OCI-LY1 (cell line): ENCODE data around the gene LRTM2.

ENCODE experiments used
- H2AFZ ChIP-seq: fragments of 200-600 bp; sonication (generic), shearing (Covaris generic); 2 replicates; pipeline ENCODE4 v1.6.0; 2014; ENCODE audit warnings: antibody characterized with exemption, mild to moderate bottlenecking, low read length
- H3F3A ChIP-seq: fragments of 200-600 bp; sonication (generic), shearing (Covaris generic); 2 replicates; pipeline ENCODE4 v1.6.0; 2014; ENCODE audit warnings: mild to moderate bottlenecking, antibody characterized with exemption, low read length, moderate library complexity; ENCODE audit not compliant: insufficient read depth
- H3K27ac ChIP-seq: fragments of 200-600 bp; sonication (generic); 2 replicates; pipeline ENCODE4 v1.5.1; 2014; ENCODE audit warnings: low read length, mixed run types, mild to moderate bottlenecking, low read depth; ENCODE audit not compliant: poor library complexity, severe bottlenecking
- H3K27me3 ChIP-seq: fragments of 200-600 bp; sonication (generic); 2 replicates; pipeline ENCODE4 v1.6.0; 2014; ENCODE audit warnings: antibody characterized with exemption, mild to moderate bottlenecking, low read length, moderate library complexity; ENCODE audit not compliant: insufficient read depth
- H3K36me3 ChIP-seq: fragments of 200-600 bp; sonication (generic); 2 replicates; pipeline ENCODE4 v1.6.1; 2014; ENCODE audit warnings: mild to moderate bottlenecking, antibody characterized with exemption, low read length, moderate library complexity, mixed read lengths; ENCODE audit not compliant: insufficient read depth
- H3K4me1 ChIP-seq: fragments of 200-600 bp; sonication (generic); 2 replicates; pipeline ENCODE4 v1.5.1; 2014; ENCODE audit warnings: mild to moderate bottlenecking, low read length, moderate library complexity; ENCODE audit not compliant: insufficient read depth, severe bottlenecking
- H3K4me2 ChIP-seq: fragments of 200-600 bp; sonication (generic), shearing (Covaris generic); 2 replicates; pipeline ENCODE4 v1.6.1; 2014; ENCODE audit warnings: low read length
- H3K4me3 ChIP-seq: fragments of 200-600 bp; sonication (generic); 2 replicates; pipeline ENCODE4 v1.5.1; 2014; ENCODE audit warnings: low read length, low read depth, mild to moderate bottlenecking, mixed read lengths; ENCODE audit not compliant: poor library complexity, severe bottlenecking
- H3K79me2 ChIP-seq: fragments of 200-600 bp; shearing (Covaris generic); 2 replicates; pipeline ENCODE4 v1.6.1; 2016; ENCODE audit warnings: mixed run types, low read length, mixed read lengths; ENCODE audit not compliant: insufficient read depth
- H3K9ac ChIP-seq: fragments of 200-600 bp; sonication (generic), shearing (Covaris generic); 2 replicates; pipeline ENCODE4 v1.6.1; 2014; ENCODE audit warnings: mild to moderate bottlenecking, low read length, mixed read lengths
- H3K9me2 ChIP-seq: fragments of 200-600 bp; sonication (generic), shearing (Covaris generic); 2 replicates; pipeline ENCODE4 v1.6.1; 2014; ENCODE audit warnings: low read depth, mild to moderate bottlenecking, low read length, mixed read lengths
- H3K9me3 ChIP-seq: fragments of 200-600 bp; shearing (Covaris generic); 2 replicates; pipeline ENCODE4 v1.6.1; 2014; ENCODE audit warnings: low read length, mixed read lengths
- H4K20me1 ChIP-seq: fragments of 200-600 bp; sonication (generic), shearing (Covaris generic); 2 replicates; pipeline ENCODE4 v1.6.0; 2016; ENCODE audit warnings: mild to moderate bottlenecking, low read length; ENCODE audit not compliant: insufficient read depth
- CTCF ChIP-seq: fragments of 200-600 bp; sonication (generic), shearing (Covaris generic); IDR thresholded peaks from 2 replicates; pipeline ENCODE4 v1.5.1; 2017; ENCODE audit warnings: mild to moderate bottlenecking, antibody characterized with exemption, low read length, moderate library complexity, mixed read lengths
- EZH2 ChIP-seq: fragments of 200-600 bp; sonication (generic), shearing (Covaris generic); IDR thresholded peaks from 2 replicates; pipeline ENCODE4 v1.8.0; 2017; ENCODE audit warnings: borderline replicate concordance, mixed run types, mild to moderate bottlenecking, antibody characterized with exemption, low read length, moderate library complexity, mixed read lengths

The LRTM2 gene

GRCh38 chr12:1835211-1836131 lies 15.1 kb downstream of the LRTM2 start:
- Histone ChIP-seq H3K4me2 (no peak overlapping the region), H3K36me3 (no peaks in the 10 kb centered on the region), H3K4me1 (no peaks in the 10 kb centered on the region), H3K79me2 (no peaks in the 10 kb centered on the region), H2AFZ (no peak overlapping the region), H3K9me3 (no peaks in the 10 kb centered on the region), H4K20me1 (no peaks in the 10 kb centered on the region), H3K9ac (no peak overlapping the region), H3K27me3 (no peaks in the 10 kb centered on the region; the same call in 1 of the 2 replicates), H3K4me3 (no peak overlapping the region), H3K9me2 (no peaks in the 10 kb centered on the region), H3K27ac (no peak overlapping the region), H3F3A (no peaks in the 10 kb centered on the region)
- TF ChIP-seq EZH2 (no peak), CTCF (no peak)

GRCh38 chr12:1836241-1836803 lies 16.0 kb downstream of the LRTM2 start:
- no peaks in the 10 kb centered on the region; the same call in 1 of the 2 replicates for H3K27me3 ChIP-seq
- TF ChIP-seq CTCF (no peak), EZH2 (no peak)
- no peaks in the 10 kb centered on the region for H3K4me1 ChIP-seq
- no peak overlapping the region for H2AFZ ChIP-seq
- no peak overlapping the region for H3K4me3 ChIP-seq
- H3K36me3 ChIP-seq = no peaks in the 10 kb centered on the region
- no peaks in the 10 kb centered on the region for H3K79me2 ChIP-seq
- no peaks in the 10 kb centered on the region for H4K20me1 ChIP-seq
- no peak overlapping the region for H3K4me2 ChIP-seq
- no peak overlapping the region for H3K9ac ChIP-seq
- no peak overlapping the region for H3K27ac ChIP-seq
- H3F3A ChIP-seq = no peaks in the 10 kb centered on the region
- no peaks in the 10 kb centered on the region for H3K9me3 ChIP-seq
- no peaks in the 10 kb centered on the region for H3K9me2 ChIP-seq

- Histone ChIP-seq H3K4me3 (no peak overlapping the region), H3K9me2 (no peaks in the 10 kb centered on the region), H3K36me3 (no peaks in the 10 kb centered on the region), H3K9ac (no peak overlapping the region), H3K4me1 (no peaks in the 10 kb centered on the region), H3K79me2 (no peaks in the 10 kb centered on the region), H3K27me3 (peaks cover 2% of the 10 kb centered on the region; the same call in 1 of the 2 replicates), H4K20me1 (no peaks in the 10 kb centered on the region), H3K9me3 (no peaks in the 10 kb centered on the region), H3F3A (no peaks in the 10 kb centered on the region), H2AFZ (no peak overlapping the region), H3K27ac (no peak overlapping the region), H3K4me2 (no peak overlapping the region)
- TF ChIP-seq EZH2 (no peak), CTCF (no peak)
These were observed 16.6 kb downstream of the LRTM2 start for GRCh38 chr12:1836854-1837421.
